ENCODE measurements around the gene OFD1.

OFD1 gene

GRCh38 chrX:13763489-13763888 lies 28.9 kb downstream of the OFD1 start:
- H3K9me3 ChIP-seq (ENCODE audit: insufficient read depth, low read length): no peaks in the 10 kb centered on the region
- DNase-seq (ENCODE audit: low read depth, low spot score): no peak
- no peaks in the 10 kb centered on the region for H3K27me3 ChIP-seq (ENCODE audit: insufficient read depth, insufficient read length)
- H3K36me3 ChIP-seq (ENCODE audit: insufficient read depth, insufficient read length, low read length): peaks cover 78% of the 10 kb centered on the region
- TF ChIP-seq ZNF274 (IDR thresholded peaks at IDR 0.05; ENCODE audit: low read depth, low read length) (no peak), SUZ12 (IDR thresholded peaks at IDR 0.05; ENCODE audit: extremely low read depth, insufficient read depth, insufficient read length) (no peak), YY1 (IDR thresholded peaks at IDR 0.05; ENCODE audit: insufficient read depth, insufficient read length) (no peak)
- H3K4me3 ChIP-seq (ENCODE audit: insufficient read length, low read depth): no peak overlapping the region
- peaks cover 4% of the 10 kb centered on the region for H3K4me1 ChIP-seq (ENCODE audit: insufficient read depth, insufficient read length)
- H3K9ac ChIP-seq (ENCODE audit: insufficient read length, low read depth): no peak overlapping the region

GRCh38 chrX:13764281-13764680 lies 29.7 kb downstream of the OFD1 start:
- DNase-seq (ENCODE audit: low read depth, low spot score): no peak
- Histone ChIP-seq H3K4me1 (ENCODE audit: insufficient read depth, insufficient read length) (peaks cover 4% of the 10 kb centered on the region), H3K9me3 (ENCODE audit: insufficient read depth, low read length) (no peaks in the 10 kb centered on the region), H3K36me3 (ENCODE audit: insufficient read depth, insufficient read length, low read length) (peaks cover 78% of the 10 kb centered on the region), H3K9ac (ENCODE audit: insufficient read length, low read depth) (no peak overlapping the region), H3K4me3 (ENCODE audit: insufficient read length, low read depth) (no peak overlapping the region), H3K27me3 (ENCODE audit: insufficient read depth, insufficient read length) (no peaks in the 10 kb centered on the region)
- TF ChIP-seq YY1 (IDR thresholded peaks at IDR 0.05; ENCODE audit: insufficient read depth, insufficient read length) (no peak), ZNF274 (IDR thresholded peaks at IDR 0.05; ENCODE audit: low read depth, low read length) (no peak), SUZ12 (IDR thresholded peaks at IDR 0.05; ENCODE audit: extremely low read depth, insufficient read depth, insufficient read length) (no peak)

- peaks cover 4% of the 10 kb centered on the region for H3K4me1 ChIP-seq (ENCODE audit: insufficient read depth, insufficient read length)
These were observed 30.2 kb downstream of the OFD1 start for GRCh38 chrX:13764765-13765164.

GRCh38 chrX:13768939-13769338 lies 34.4 kb downstream of the OFD1 start:
- no peaks in the 10 kb centered on the region for H3K4me1 ChIP-seq (ENCODE audit: insufficient read depth, insufficient read length)
- no peak overlapping the region for H3K9ac ChIP-seq (ENCODE audit: insufficient read length, low read depth)
- H3K4me3 ChIP-seq (ENCODE audit: insufficient read length, low read depth): no peak overlapping the region
- H3K9me3 ChIP-seq (ENCODE audit: insufficient read depth, low read length): no peaks in the 10 kb centered on the region
- peaks cover 67% of the 10 kb centered on the region for H3K36me3 ChIP-seq (ENCODE audit: insufficient read depth, insufficient read length, low read length)
- DNase-seq (ENCODE audit: low read depth, low spot score): no peak
- H3K27me3 ChIP-seq (ENCODE audit: insufficient read depth, insufficient read length): no peaks in the 10 kb centered on the region
- TF ChIP-seq ZNF274 (IDR thresholded peaks at IDR 0.05; ENCODE audit: low read depth, low read length): no peak
- TF ChIP-seq SUZ12 (IDR thresholded peaks at IDR 0.05; ENCODE audit: extremely low read depth, insufficient read depth, insufficient read length): no peak
- no peak for TF ChIP-seq YY1 (IDR thresholded peaks at IDR 0.05; ENCODE audit: insufficient read depth, insufficient read length)

More at GRCh38 chrX:13764765-13765164, 30.2 kb downstream of the OFD1 start:
- TF ChIP-seq SUZ12 (IDR thresholded peaks at IDR 0.05; ENCODE audit: extremely low read depth, insufficient read depth, insufficient read length): no peak
- TF ChIP-seq YY1 (IDR thresholded peaks at IDR 0.05; ENCODE audit: insufficient read depth, insufficient read length): no peak
- no peak for TF ChIP-seq ZNF274 (IDR thresholded peaks at IDR 0.05; ENCODE audit: low read depth, low read length)
- DNase-seq (ENCODE audit: low read depth, low spot score): no peak
- Histone ChIP-seq H3K4me3 (ENCODE audit: insufficient read length, low read depth) (no peak overlapping the region), H3K9me3 (ENCODE audit: insufficient read depth, low read length) (no peaks in the 10 kb centered on the region), H3K36me3 (ENCODE audit: insufficient read depth, insufficient read length, low read length) (peaks cover 79% of the 10 kb centered on the region), H3K9ac (ENCODE audit: insufficient read length, low read depth) (no peak overlapping the region), H3K27me3 (ENCODE audit: insufficient read depth, insufficient read length) (no peaks in the 10 kb centered on the region)

GRCh38 chrX:13770013-13770535 lies 35.5 kb downstream of the OFD1 start:
- H3K36me3 ChIP-seq (ENCODE audit: insufficient read depth, insufficient read length, low read length): peaks cover 75% of the 10 kb centered on the region
- H3K9me3 ChIP-seq (ENCODE audit: insufficient read depth, low read length): no peaks in the 10 kb centered on the region
- no peak overlapping the region for H3K4me3 ChIP-seq (ENCODE audit: insufficient read length, low read depth)
- TF ChIP-seq ZNF274 (IDR thresholded peaks at IDR 0.05; ENCODE audit: low read depth, low read length) (no peak), SUZ12 (IDR thresholded peaks at IDR 0.05; ENCODE audit: extremely low read depth, insufficient read depth, insufficient read length) (no peak), YY1 (IDR thresholded peaks at IDR 0.05; ENCODE audit: insufficient read depth, insufficient read length) (no peak)
- H3K4me1 ChIP-seq (ENCODE audit: insufficient read depth, insufficient read length): no peaks in the 10 kb centered on the region
- no peaks in the 10 kb centered on the region for H3K27me3 ChIP-seq (ENCODE audit: insufficient read depth, insufficient read length)
- H3K9ac ChIP-seq (ENCODE audit: insufficient read length, low read depth): no peak overlapping the region
- no peak for DNase-seq (ENCODE audit: low read depth, low spot score)

GRCh38 chrX:13774696-13775095 lies 40.1 kb downstream of the OFD1 start:
- H3K9ac ChIP-seq (ENCODE audit: insufficient read length, low read depth): no peak overlapping the region
- DNase-seq (ENCODE audit: low read depth, low spot score): no peak
- no peaks in the 10 kb centered on the region for H3K27me3 ChIP-seq (ENCODE audit: insufficient read depth, insufficient read length)
- peaks cover under 1% of the 10 kb centered on the region for H3K4me1 ChIP-seq (ENCODE audit: insufficient read depth, insufficient read length)
- TF ChIP-seq SUZ12 (IDR thresholded peaks at IDR 0.05; ENCODE audit: extremely low read depth, insufficient read depth, insufficient read length) (no peak), ZNF274 (IDR thresholded peaks at IDR 0.05; ENCODE audit: low read depth, low read length) (no peak), YY1 (IDR thresholded peaks at IDR 0.05; ENCODE audit: insufficient read depth, insufficient read length) (no peak)
- no peaks in the 10 kb centered on the region for H3K9me3 ChIP-seq (ENCODE audit: insufficient read depth, low read length)
- H3K4me3 ChIP-seq (ENCODE audit: insufficient read length, low read depth): no peak overlapping the region
- H3K36me3 ChIP-seq (ENCODE audit: insufficient read depth, insufficient read length, low read length): peaks cover 53% of the 10 kb centered on the region

GRCh38 chrX:13775837-13776236 lies 41.3 kb downstream of the OFD1 start:
- no peaks in the 10 kb centered on the region for H3K27me3 ChIP-seq (ENCODE audit: insufficient read depth, insufficient read length)
- no peak for DNase-seq (ENCODE audit: low read depth, low spot score)
- H3K36me3 ChIP-seq (ENCODE audit: insufficient read depth, insufficient read length, low read length): peaks cover 45% of the 10 kb centered on the region
- no peaks in the 10 kb centered on the region for H3K9me3 ChIP-seq (ENCODE audit: insufficient read depth, low read length)
- H3K4me1 ChIP-seq (ENCODE audit: insufficient read depth, insufficient read length): peaks cover 5% of the 10 kb centered on the region
- no peak for TF ChIP-seq YY1 (IDR thresholded peaks at IDR 0.05; ENCODE audit: insufficient read depth, insufficient read length)
- no peak for TF ChIP-seq SUZ12 (IDR thresholded peaks at IDR 0.05; ENCODE audit: extremely low read depth, insufficient read depth, insufficient read length)
- TF ChIP-seq ZNF274 (IDR thresholded peaks at IDR 0.05; ENCODE audit: low read depth, low read length): no peak
- H3K4me3 ChIP-seq (ENCODE audit: insufficient read length, low read depth): no peak overlapping the region
- no peak overlapping the region for H3K9ac ChIP-seq (ENCODE audit: insufficient read length, low read depth)
